ENCODE measurements around the gene PDZD2. TPM values are rescaled to one million over a fixed set of nuclear protein-coding genes. Genes with fewer than 3 reads are reported as not detected.

Gene PDZD2
- total RNA-seq, 4 donors from 2014 or later, result 6.2 to 21.4 (median 11.8) TPM

DNA sequence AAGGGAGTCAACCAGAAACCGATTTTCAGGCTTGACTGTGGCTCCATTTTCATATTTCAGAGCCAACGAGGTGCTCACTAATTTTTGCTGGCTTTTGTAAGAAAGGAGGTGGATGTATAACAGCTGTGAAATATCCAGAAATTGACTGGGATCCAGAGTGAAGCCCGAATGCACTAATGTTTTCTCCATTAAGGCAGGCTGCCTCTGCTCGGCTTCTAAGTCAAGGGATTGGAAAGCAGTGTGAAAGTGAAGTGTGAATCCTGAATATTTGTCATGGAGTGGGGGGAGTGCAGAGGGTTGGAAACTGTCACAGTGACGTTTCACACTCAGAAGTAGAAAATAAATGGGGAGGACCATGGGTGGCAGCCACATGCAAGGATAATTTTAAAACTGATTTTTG is 297.8 kb downstream of the PDZD2 start:
- H3K36me3 ChIP-seq, result no peaks in the 10 kb centered on the region
- intact Hi-C loops (cut with DNase I; ENCODE audit: low total_unique reads), result loop anchor here (10.0 kb wide), 1 partner anchor 88 kb away; no protein-coding TSS in a partner anchor
- DNase-seq, result peak in 1 of 2 donors; percentile 37
- H3K4me1 ChIP-seq, result no peaks in the 10 kb centered on the region
- TF ChIP-seq, protein P1, sequence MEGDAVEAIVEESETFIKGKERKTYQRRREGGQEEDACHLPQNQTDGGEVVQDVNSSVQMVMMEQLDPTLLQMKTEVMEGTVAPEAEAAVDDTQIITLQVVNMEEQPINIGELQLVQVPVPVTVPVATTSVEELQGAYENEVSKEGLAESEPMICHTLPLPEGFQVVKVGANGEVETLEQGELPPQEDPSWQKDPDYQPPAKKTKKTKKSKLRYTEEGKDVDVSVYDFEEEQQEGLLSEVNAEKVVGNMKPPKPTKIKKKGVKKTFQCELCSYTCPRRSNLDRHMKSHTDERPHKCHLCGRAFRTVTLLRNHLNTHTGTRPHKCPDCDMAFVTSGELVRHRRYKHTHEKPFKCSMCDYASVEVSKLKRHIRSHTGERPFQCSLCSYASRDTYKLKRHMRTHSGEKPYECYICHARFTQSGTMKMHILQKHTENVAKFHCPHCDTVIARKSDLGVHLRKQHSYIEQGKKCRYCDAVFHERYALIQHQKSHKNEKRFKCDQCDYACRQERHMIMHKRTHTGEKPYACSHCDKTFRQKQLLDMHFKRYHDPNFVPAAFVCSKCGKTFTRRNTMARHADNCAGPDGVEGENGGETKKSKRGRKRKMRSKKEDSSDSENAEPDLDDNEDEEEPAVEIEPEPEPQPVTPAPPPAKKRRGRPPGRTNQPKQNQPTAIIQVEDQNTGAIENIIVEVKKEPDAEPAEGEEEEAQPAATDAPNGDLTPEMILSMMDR (IDR thresholded peaks at IDR 0.05), result no peak
- no peaks in the 10 kb centered on the region for H3K27me3 ChIP-seq
- H3K4me3 ChIP-seq, result peak overlapping the region; percentile 11 to 35
- H3K27ac ChIP-seq, result peak overlapping the region; percentile 57 to 64
- no peaks in the 10 kb centered on the region for H3K9me3 ChIP-seq

DNA sequence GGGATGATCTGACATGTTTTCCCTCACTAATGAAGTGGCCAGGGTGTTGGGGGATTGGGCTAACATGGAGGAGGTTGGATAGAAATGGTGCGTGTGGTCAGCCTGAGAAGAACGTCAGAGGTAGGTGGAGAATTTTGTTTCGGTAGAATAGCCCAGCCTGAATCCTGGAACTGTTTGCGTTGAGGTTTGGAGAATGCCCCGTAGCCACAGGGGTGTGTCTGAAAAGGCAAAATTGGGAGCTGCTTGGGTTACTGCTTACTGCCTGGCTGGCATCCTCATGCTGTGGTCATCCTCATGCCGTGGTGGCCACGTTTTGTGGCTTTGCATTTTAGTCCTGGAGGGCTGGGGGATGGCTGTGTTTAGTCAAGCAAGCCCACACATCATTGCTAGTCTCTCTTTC is 298.3 kb downstream of the PDZD2 start:
- no peak for DNase-seq
- no peaks in the 10 kb centered on the region for H3K27me3 ChIP-seq
- H3K4me1 ChIP-seq, result no peaks in the 10 kb centered on the region
- peak overlapping the region in 1 of 2 donors; percentile 35 for H3K4me3 ChIP-seq
- no peak for TF ChIP-seq POLR2A (IDR thresholded peaks at IDR 0.05)
- TF ChIP-seq, protein P1 (IDR thresholded peaks at IDR 0.05), result no peak
- H3K27ac ChIP-seq, result peak overlapping the region; percentile 57 to 64
- intact Hi-C loops (cut with DNase I; ENCODE audit: low total_unique reads), result loop anchor here (10.0 kb wide), 1 partner anchor 88 kb away; no protein-coding TSS in a partner anchor
- H3K36me3 ChIP-seq, result no peaks in the 10 kb centered on the region
- no peaks in the 10 kb centered on the region for H3K9me3 ChIP-seq

DNA sequence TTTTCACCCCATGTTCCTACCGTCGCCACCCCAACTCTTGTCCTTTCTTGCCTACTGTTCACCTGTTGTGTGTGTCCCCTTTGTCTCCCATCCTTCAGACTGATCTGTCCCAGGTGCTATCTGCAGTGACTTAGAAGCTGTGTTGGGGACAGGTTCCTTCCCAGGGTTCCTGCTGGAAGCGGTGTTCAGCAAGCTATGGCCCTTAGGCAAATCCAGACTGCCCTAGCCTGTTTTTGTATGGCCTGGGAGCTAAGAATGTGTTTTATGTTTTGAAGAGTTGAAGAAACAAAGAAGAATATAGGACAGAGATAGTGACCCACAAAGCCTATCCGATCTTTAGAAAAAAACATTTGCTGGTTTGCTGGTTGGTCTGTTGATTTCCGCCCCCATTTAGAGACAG is 298.8 kb downstream of the PDZD2 start:
- DNase-seq, result no peak
- Histone ChIP-seq H3K9me3 (no peaks in the 10 kb centered on the region), H3K27me3 (no peaks in the 10 kb centered on the region), H3K4me1 (no peaks in the 10 kb centered on the region), H3K36me3 (no peaks in the 10 kb centered on the region), H3K4me3 (peak overlapping the region in 1 of 2 donors; percentile 35), H3K27ac (no peak overlapping the region)
- intact Hi-C loops (cut with DNase I; ENCODE audit: low total_unique reads), result loop anchor here (10.0 kb wide), 1 partner anchor 87 kb away; no protein-coding TSS in a partner anchor
- TF ChIP-seq, protein P1 (IDR thresholded peaks at IDR 0.05), result no peak
- TF ChIP-seq POLR2A (IDR thresholded peaks at IDR 0.05), result no peak

DNA sequence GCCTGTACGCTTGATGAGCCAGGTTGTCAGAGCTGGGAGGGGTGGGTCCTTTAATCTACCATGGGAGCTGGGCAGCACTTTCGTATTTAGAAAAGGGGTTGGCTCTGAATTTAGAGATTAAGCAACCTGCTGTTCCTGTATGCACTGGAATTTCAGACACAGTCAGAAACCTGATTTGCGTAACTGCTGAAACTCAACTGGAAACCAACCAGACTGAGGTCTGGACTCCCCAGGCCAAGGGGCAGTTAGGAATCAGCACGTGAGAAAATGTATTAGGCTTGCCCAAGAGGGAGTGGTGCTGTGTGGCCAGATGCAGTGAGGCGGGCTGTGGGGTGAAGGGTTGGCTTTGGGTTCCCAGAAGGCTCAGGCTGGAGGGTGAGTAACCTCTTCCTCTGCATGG is 300.2 kb downstream of the PDZD2 start:
- DNase-seq, result no peak
- H3K27ac ChIP-seq, result no peak overlapping the region
- H3K36me3 ChIP-seq, result no peaks in the 10 kb centered on the region
- TF ChIP-seq POLR2A (IDR thresholded peaks at IDR 0.05), result no peak
- TF ChIP-seq, protein P1 (IDR thresholded peaks at IDR 0.05), result no peak
- no peak overlapping the region for H3K4me3 ChIP-seq
- no peaks in the 10 kb centered on the region for H3K4me1 ChIP-seq
- no peaks in the 10 kb centered on the region for H3K27me3 ChIP-seq
- intact Hi-C loops (cut with DNase I; ENCODE audit: low total_unique reads), result loop anchor here (10.0 kb wide), 1 partner anchor 86 kb away; no protein-coding TSS in a partner anchor
- no peaks in the 10 kb centered on the region for H3K9me3 ChIP-seq

DNA sequence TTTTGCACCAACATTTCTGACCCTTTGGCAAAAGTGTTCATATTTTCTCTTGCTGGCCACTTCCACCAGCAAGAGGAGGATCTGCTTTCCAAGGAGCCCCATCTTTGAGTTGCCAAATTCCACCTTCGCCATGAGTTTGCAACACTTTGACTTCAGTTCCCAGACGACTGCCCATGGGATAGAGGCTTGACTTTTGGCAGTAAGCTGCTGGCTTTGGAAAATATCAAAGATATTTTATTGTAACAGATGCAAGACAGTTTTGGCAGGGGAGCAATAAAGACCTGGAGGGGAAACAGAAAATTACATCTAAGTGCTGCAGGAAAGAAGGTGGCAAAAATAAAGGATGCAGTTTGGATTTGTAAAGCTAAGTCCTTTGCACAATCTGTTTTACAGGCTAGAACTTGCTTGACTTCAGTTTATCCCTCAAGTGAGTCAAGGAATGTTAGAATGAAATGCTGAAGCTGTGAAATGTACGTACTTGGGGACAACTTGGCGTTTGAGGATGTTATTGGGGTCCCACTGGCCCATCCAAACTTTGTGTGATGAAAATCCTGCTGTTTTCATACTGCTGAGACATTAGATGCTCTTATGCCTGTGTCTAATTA is 302.3 kb downstream of the PDZD2 start:
- H3K36me3 ChIP-seq, result no peaks in the 10 kb centered on the region
- H3K4me1 ChIP-seq, result peaks cover 0 to 2% of the 10 kb centered on the region in 2 donors
- intact Hi-C loops (cut with DNase I; ENCODE audit: low total_unique reads), result no loop called here
- H3K9me3 ChIP-seq, result no peaks in the 10 kb centered on the region
- H3K27ac ChIP-seq, result no peak overlapping the region
- DNase-seq, result no peak
- TF ChIP-seq, protein P1 (IDR thresholded peaks at IDR 0.05), result no peak
- TF ChIP-seq POLR2A (IDR thresholded peaks at IDR 0.05), result no peak
- no peaks in the 10 kb centered on the region for H3K27me3 ChIP-seq
- H3K4me3 ChIP-seq, result no peak overlapping the region
